C4-2B (cell line): ENCODE results near the gene NPAT.

Experiments used
- ZFX ChIP-seq: fragments of 450-650 bp; IDR thresholded peaks from 2 replicates; pipeline ENCODE4 v1.6.1; 2017
- TF ChIP-seq, protein P1 (sequence below): fragments of 450-650 bp; conservative IDR thresholded peaks from 2 replicates; pipeline ENCODE4 v1.5.1; 2017; ENCODE audit warnings: mild to moderate bottlenecking

DNA sequence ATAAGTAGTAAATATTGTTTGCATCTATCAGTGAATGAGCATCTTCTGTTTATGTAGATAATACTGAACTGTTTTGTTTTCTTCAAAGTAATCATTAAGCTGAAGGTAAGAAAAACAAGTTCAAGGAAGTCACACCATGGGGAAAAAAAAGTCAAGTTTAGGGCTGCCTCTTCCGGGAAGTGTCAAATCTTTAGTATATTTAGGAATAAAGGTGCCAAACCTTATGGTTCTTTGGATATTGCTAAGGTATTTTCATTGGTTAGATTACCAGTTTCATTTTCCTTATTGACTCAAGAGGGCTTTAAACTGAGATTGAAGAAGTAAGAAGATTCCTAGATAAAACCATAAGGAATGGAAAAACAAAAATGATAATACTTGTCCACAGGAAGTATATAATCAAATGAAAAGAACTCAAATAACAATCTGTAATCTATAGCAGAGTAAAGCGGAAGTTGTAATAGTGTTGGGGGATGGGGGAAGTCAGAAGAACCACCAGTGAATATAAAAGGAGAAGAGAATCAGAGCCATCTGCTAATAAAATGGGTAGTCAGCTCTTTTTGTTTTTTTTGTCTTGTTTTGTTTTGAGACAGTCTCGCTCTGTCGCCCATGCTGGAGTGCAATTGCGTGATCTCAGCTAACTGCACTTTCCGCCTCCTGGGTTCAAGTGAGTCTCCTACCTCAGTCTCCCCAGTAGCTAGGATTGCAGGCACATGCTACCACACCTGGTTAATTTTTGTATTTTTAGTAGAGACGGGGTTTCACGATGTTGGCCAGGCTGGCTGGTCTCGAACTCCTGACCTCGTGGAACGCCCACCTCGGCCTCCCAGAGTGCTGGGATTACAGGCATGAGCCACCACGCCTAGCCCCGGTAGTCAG, 2.7 kb upstream of the NPAT start:
- TF ChIP-seq, protein P1, sequence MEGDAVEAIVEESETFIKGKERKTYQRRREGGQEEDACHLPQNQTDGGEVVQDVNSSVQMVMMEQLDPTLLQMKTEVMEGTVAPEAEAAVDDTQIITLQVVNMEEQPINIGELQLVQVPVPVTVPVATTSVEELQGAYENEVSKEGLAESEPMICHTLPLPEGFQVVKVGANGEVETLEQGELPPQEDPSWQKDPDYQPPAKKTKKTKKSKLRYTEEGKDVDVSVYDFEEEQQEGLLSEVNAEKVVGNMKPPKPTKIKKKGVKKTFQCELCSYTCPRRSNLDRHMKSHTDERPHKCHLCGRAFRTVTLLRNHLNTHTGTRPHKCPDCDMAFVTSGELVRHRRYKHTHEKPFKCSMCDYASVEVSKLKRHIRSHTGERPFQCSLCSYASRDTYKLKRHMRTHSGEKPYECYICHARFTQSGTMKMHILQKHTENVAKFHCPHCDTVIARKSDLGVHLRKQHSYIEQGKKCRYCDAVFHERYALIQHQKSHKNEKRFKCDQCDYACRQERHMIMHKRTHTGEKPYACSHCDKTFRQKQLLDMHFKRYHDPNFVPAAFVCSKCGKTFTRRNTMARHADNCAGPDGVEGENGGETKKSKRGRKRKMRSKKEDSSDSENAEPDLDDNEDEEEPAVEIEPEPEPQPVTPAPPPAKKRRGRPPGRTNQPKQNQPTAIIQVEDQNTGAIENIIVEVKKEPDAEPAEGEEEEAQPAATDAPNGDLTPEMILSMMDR = no peak
- TF ChIP-seq ZFX = no peak
